Tibial artery (tissue), 4 donors: ENCODE results near the gene BICD2.

Experiments used
- DNase-seq, 2 donors: peaks; one replicate each; pipeline ENCODE4 v3.0.0-alpha.2; 2019
- H3K27ac ChIP-seq, 2 donors: fragments of 200-600 bp; sonication (generic) in 1 of 2; 1 replicate in 1 of 2; 2 replicates in 1 of 2; pipeline ENCODE4 v1.5.1; 2018 to 2019; ENCODE audit warnings: mild to moderate bottlenecking in 1 of 2
- H3K27me3 ChIP-seq, 2 donors: fragments of 200-600 bp; sonication (generic) in 1 of 2; one replicate each; pipeline versions ENCODE4 v1.5.1 to v1.6.0; 2016 to 2019
- H3K36me3 ChIP-seq, 3 donors: fragments of 200-600 bp; sonication (generic) in 2 of 3; one replicate each; pipeline ENCODE4 v1.5.1; 2016 to 2019; ENCODE audit warnings: mild to moderate bottlenecking in 2 of 3
- H3K4me1 ChIP-seq, 4 donors: fragments of 200-600 bp; sonication (generic) in 2 of 4; 1 replicate in 3 of 4; 2 replicates in 1 of 4; pipeline ENCODE4 v1.5.1; 2016 to 2019
- H3K4me3 ChIP-seq, 2 donors: fragments of 200-600 bp; sonication (generic) in 1 of 2; 1 replicate in 1 of 2; 2 replicates in 1 of 2; pipeline ENCODE4 v1.5.1; 2018 to 2019; ENCODE audit warnings: mild to moderate bottlenecking in 2 of 2
- H3K9me3 ChIP-seq, 3 donors: fragments of 200-600 bp; sonication (generic) in 1 of 3; one replicate each; pipeline ENCODE4 v1.5.1; 2016 to 2019
- intact Hi-C: fragments of 100-400 bp; cut with DNase I; formaldehyde crosslinking; loops from one replicate; pipeline ENCODE4 v1.15.0; 2023; ENCODE audit warnings: low total_unique reads
- TF ChIP-seq, protein P1 (sequence below), 2 experiments: fragments of 200-600 bp in 1 of 2; fragments of 450-650 bp in 1 of 2; IDR thresholded peaks; one replicate each; pipeline ENCODE4 v1.5.1; 2017 to 2019; ENCODE audit warnings: antibody characterized with exemption in 2 of 2, mild to moderate bottlenecking in 1 of 2, moderate library complexity in 1 of 2

BICD2 gene

DNA sequence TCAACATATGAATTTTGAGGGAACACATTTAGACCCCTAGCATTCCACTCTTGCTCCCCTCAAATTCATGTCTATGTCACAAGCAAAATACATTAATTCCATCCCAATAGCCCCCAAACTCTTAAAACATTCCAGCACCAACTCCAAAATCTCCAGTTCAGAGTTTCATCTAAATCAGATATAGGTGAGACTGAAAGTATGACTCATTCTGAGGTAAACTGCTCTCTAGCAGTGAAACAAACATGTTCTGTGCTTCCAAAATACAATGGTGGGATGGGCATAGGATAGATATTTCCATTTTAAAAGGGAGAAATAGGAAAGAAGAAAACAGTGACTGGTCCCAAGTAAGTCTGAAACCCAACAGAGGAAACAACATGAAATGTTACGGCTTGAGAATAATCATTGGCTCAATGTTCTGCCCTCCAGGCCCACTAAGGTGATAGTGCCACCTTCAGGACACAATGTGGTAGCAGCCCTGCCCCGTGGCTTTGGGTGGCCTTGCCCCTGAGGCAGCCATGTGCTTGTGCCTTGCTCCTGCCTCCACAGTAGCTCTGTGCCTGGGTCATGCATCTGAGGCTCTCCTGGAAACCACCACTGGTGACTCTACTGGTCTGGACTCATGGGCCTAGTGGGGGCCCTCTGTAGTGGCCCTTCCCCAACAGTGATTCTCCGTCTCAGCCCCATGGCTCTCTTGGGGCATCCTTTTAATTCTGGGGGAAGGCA, 58.3 kb downstream of the BICD2 start:
- Histone ChIP-seq H3K4me3 (no peak overlapping the region), H3K27me3 (no peaks in the 10 kb centered on the region), H3K4me1 (no peaks in the 10 kb centered on the region), H3K36me3 (peaks cover 4 to 27% (median 19%) of the 10 kb centered on the region in 3 donors), H3K27ac (no peak overlapping the region), H3K9me3 (no peaks in the 10 kb centered on the region)
- intact Hi-C loops, result no loop called here
- TF ChIP-seq, protein P1, sequence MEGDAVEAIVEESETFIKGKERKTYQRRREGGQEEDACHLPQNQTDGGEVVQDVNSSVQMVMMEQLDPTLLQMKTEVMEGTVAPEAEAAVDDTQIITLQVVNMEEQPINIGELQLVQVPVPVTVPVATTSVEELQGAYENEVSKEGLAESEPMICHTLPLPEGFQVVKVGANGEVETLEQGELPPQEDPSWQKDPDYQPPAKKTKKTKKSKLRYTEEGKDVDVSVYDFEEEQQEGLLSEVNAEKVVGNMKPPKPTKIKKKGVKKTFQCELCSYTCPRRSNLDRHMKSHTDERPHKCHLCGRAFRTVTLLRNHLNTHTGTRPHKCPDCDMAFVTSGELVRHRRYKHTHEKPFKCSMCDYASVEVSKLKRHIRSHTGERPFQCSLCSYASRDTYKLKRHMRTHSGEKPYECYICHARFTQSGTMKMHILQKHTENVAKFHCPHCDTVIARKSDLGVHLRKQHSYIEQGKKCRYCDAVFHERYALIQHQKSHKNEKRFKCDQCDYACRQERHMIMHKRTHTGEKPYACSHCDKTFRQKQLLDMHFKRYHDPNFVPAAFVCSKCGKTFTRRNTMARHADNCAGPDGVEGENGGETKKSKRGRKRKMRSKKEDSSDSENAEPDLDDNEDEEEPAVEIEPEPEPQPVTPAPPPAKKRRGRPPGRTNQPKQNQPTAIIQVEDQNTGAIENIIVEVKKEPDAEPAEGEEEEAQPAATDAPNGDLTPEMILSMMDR (IDR thresholded peaks at IDR 0.05), result peak; percentile 8 to 10
- peak in 1 of 2 donors; percentile 41 for DNase-seq

DNA sequence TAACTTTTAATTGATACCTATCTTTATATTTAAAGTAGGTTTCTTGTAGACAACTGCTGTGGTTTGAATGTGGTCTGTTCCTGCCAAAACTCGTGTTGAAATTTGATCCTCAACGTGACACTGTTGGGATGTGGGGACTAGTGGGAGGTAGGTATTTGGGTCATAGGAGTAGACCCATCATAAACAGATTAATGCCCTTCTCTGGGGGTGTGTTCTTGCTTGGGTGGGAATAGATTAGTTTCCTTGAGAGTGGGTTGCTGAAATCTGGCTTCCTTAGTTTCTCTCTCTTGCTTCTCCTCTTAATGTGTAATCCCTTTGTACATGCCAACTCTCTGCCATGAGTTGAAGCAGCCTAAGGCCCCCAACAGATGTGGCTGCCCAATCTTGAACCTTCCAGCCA, 60.1 kb downstream of the BICD2 start:
- Histone ChIP-seq H3K4me1 (no peaks in the 10 kb centered on the region), H3K9me3 (no peaks in the 10 kb centered on the region), H3K27me3 (no peaks in the 10 kb centered on the region), H3K27ac (no peak overlapping the region), H3K4me3 (no peak overlapping the region), H3K36me3 (peaks cover 2 to 8% (median 4%) of the 10 kb centered on the region in 3 donors)
- DNase-seq, result no peak
- intact Hi-C loops, result no loop called here
- TF ChIP-seq, protein P1 (IDR thresholded peaks at IDR 0.05), result no peak

DNA sequence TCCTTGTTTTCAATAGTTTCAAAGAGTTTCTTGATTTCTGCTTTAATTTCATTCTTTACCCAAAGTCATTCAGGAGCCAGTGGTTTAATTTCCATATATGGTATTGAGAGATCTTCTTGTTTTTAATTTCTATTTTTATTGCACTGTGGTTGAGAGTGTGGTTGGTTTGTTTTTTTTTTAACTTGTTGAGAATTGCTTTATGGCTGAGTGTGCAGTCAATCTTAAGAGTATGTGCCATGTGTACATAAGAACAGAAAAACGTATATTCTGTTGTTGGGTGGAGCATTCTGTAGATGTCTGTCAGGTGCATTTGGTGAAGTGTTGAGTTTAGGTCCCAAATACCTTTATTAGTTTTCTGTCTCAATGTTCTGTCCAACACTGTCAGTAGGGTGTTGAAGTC, 68.0 kb downstream of the BICD2 start:
- H3K36me3 ChIP-seq, result no peaks in the 10 kb centered on the region
- intact Hi-C loops, result no loop called here
- no peak overlapping the region for H3K27ac ChIP-seq
- H3K27me3 ChIP-seq, result no peaks in the 10 kb centered on the region
- no peaks in the 10 kb centered on the region for H3K4me1 ChIP-seq
- TF ChIP-seq, protein P1 (IDR thresholded peaks at IDR 0.05), result no peak
- H3K4me3 ChIP-seq, result no peak overlapping the region
- DNase-seq, result no peak
- peaks cover 0 to 35% (median 12%) of the 10 kb centered on the region in 3 donors for H3K9me3 ChIP-seq

DNA sequence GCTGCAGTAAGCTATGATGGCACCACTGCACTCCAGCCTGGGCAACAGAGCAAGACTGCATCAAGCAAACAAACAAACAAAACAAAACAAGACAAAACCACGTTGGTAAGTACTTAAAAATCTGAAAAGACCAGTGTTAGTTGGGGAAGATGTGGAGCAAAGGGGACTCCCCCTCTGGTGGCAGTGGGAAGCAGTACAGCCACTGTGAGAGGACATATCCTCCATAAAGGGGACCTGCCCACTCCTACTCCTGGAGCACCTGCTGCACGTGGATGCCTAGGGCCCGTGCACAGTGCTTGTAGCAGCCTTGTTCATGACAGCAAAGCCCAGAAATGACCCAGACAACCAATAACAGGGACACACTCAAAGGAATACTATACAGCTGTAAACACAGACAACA, 77.7 kb downstream of the BICD2 start:
- Histone ChIP-seq H3K4me3 (no peak overlapping the region), H3K9me3 (peaks cover 0 to 24% (median 13%) of the 10 kb centered on the region in 3 donors), H3K27ac (no peak overlapping the region), H3K36me3 (no peaks in the 10 kb centered on the region), H3K4me1 (no peaks in the 10 kb centered on the region), H3K27me3 (no peaks in the 10 kb centered on the region)
- DNase-seq, result no peak
- TF ChIP-seq, protein P1 (IDR thresholded peaks at IDR 0.05), result no peak
- intact Hi-C loops, result no loop called here

DNA sequence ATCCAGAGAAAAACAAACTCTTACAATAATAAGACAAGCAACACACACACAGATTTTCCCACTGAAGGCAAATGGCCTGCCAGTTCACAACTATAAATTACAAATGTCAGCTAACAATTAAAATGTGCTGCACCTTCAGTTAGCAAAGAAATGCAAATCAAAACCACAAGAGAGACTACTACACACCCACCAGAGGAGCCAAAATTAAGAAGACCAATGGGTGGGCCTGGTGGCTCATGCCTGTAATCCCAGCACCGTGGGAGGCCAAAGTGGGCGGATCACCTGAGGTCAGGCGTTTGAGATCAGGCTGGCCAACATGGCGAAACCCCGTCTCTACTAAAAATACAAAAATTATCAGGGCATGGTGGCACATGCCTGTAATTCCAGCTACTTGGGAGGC, 79.6 kb downstream of the BICD2 start:
- Histone ChIP-seq H3K27me3 (no peaks in the 10 kb centered on the region), H3K27ac (no peak overlapping the region), H3K9me3 (peaks cover 0 to 10% (median 0%) of the 10 kb centered on the region in 3 donors), H3K4me1 (no peaks in the 10 kb centered on the region), H3K36me3 (no peaks in the 10 kb centered on the region), H3K4me3 (no peak overlapping the region)
- no peak for DNase-seq
- intact Hi-C loops, result no loop called here
- TF ChIP-seq, protein P1 (IDR thresholded peaks at IDR 0.05), result no peak
